ENCODE data around the gene UQCRQ.
"Not testable (repeated sequence)": the region's sequence is repeated elsewhere in the genome, so short reads cannot be mapped to it uniquely, and the experiment has no call there.

Gene UQCRQ

DNA sequence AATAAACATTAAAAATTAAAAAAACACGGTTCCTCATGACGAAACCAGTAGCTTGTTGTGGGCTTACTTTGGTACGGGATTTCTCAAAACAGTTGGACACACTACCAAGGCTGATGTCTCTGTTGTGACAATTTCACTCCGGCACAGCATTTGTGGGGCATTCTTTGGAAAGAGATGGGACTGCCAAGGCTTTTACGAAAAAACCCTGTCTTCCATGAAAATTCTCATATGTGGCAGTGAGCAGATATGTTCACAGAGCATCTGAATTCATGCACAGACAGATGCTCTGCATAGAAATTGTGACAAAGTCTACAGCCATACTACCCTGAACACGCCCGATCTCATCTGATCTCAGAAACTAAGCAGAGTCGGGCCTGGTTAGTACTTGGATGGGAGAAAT is 18.2 kb upstream of the UQCRQ start:
- H3K27ac Mint-ChIP-seq = no peak overlapping the region
- H3K4me1 Mint-ChIP-seq (ENCODE audit: low read depth) = no peaks in the 10 kb centered on the region
- H3K9me3 Mint-ChIP-seq = no peaks in the 10 kb centered on the region
- no peak for DNase-seq
- H3K36me3 Mint-ChIP-seq (ENCODE audit: low read depth) = no peaks in the 10 kb centered on the region
- no peaks in the 10 kb centered on the region for H3K27me3 Mint-ChIP-seq
- H3K4me3 Mint-ChIP-seq = no peak overlapping the region

DNA sequence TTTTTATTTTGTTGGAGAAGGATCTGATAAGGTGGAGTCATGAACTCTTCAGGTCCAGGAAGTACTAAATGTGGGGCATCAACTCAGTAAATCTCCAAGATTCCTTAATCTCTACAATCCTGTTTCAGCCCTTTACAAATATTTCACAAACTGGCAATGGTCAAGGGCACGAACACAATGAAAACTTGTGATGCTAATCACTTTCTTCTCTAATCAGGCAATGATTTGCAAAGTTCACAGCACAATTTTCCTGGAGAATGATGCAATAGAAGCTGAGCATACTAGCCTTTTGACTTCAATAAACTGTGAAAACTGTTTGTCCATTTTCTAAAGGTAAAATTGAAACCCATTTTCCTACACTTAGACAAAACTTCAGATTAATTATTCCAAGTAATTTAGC is 17.1 kb upstream of the UQCRQ start:
- Mint-ChIP-seq H3K36me3 (ENCODE audit: low read depth) (no peaks in the 10 kb centered on the region), H3K9me3 (no peaks in the 10 kb centered on the region), H3K27me3 (no peaks in the 10 kb centered on the region), H3K4me3 (no peak overlapping the region), H3K27ac (no peak overlapping the region), H3K4me1 (ENCODE audit: low read depth) (no peaks in the 10 kb centered on the region)
- no peak for DNase-seq

DNA sequence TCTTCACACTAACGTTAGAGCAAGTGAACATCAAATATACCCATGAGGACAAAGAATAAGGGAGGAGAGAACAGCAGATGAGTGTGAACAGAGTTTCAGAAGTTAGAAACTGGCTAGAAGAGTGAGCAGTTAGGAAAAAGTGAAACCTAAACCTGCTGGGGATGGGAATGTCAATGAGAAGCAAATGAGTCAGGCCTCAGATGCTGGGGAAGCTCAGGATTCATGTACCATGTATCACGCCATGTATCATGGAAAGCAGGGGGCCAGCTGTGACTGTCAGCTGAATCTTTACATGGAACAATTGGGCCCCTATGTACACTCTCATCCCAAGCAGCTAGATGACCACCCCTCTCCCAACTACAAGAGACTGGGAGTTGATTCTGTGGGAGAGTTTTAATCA is 16.4 kb upstream of the UQCRQ start:
- no peak for DNase-seq
- H3K27me3 Mint-ChIP-seq = peaks cover 3% of the 10 kb centered on the region
- no peak overlapping the region for H3K27ac Mint-ChIP-seq
- no peaks in the 10 kb centered on the region for H3K36me3 Mint-ChIP-seq (ENCODE audit: low read depth)
- no peaks in the 10 kb centered on the region for H3K9me3 Mint-ChIP-seq
- no peaks in the 10 kb centered on the region for H3K4me1 Mint-ChIP-seq (ENCODE audit: low read depth)
- H3K4me3 Mint-ChIP-seq = no peak overlapping the region

DNA sequence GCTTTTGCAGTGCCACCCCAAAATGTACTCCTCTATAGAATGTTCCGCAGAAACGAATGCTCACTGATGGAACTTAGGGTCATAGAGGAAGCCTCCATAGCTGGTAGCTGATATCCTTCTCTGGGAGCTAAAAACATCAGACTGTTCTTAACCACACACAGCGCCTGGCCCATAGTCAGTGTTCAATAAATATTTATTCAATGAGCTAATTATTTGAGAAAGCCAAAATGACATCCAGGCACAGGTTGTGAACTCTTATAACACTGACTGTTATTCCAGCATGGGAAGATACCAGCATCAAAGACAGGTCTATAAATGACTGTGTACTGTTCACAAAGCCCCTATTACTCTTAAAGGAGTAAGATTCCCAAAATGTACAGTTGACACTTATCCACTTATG is 13.1 kb upstream of the UQCRQ start:
- H3K27ac Mint-ChIP-seq = no peak overlapping the region
- DNase-seq = no peak
- H3K27me3 Mint-ChIP-seq = peaks cover 3% of the 10 kb centered on the region
- no peaks in the 10 kb centered on the region for H3K36me3 Mint-ChIP-seq (ENCODE audit: low read depth)
- no peaks in the 10 kb centered on the region for H3K4me1 Mint-ChIP-seq (ENCODE audit: low read depth)
- no peak overlapping the region for H3K4me3 Mint-ChIP-seq
- H3K9me3 Mint-ChIP-seq = no peaks in the 10 kb centered on the region

DNA sequence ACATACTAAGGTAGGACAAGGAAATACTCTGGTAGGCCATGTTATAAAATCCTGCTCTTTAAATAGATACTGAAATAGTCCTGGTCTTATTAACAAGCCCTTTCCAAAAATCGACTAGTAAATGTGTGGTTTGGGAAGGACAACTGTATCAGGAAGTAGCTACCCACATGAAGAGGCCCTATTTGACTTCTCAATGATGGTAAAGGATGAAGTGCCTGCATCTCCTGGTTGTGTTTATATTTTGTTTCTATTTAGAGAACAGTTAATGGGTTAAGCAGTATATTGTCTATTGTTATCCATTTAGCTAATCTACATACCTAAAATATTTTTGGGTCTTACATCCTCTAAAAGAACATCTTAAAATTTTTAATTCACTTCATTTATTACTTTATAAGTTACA is 12.7 kb upstream of the UQCRQ start:
- Mint-ChIP-seq H3K9me3 (no peaks in the 10 kb centered on the region), H3K4me1 (ENCODE audit: low read depth) (no peaks in the 10 kb centered on the region), H3K27ac (no peak overlapping the region), H3K36me3 (ENCODE audit: low read depth) (no peaks in the 10 kb centered on the region), H3K27me3 (peaks cover 3% of the 10 kb centered on the region), H3K4me3 (no peak overlapping the region)
- DNase-seq = no peak

DNA sequence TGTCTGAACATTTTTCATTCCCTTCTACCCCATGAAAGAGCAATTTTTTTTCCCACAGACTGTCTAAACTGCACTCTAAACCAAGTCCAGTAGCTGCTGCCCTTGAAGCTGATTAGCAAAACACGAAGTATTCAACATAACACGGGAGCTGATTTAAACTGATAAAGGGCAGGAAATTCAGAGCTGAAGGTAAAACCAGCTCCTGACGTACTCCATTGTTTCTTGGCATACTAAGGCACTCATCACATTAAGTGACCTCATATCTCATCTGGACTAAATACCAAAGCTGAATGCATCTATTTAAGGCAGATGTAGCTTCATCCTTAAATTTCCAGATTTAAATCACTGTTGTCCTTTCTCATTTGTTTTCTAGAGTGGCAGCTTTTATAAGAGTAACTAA is 12.1 kb upstream of the UQCRQ start:
- no peak for DNase-seq

DNA sequence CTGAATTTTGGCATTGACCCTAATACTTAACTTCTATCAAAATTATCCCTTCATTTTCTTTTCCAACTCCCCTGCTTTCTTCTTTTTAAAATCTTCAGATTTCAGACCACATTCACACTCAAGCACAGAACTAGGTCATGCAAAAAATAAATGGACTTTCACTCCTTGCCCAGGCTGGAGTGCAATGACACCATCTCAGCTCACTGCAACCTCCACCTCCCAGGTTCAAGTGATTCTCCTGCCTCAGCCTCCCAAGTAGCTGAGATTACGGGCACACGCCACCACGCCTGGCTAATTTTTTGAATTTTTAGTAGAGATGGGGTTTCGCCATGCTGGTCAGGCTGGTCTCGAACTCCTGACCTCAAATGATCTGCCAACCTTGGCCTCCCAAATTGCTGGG is 11.4 kb upstream of the UQCRQ start:
- H3K9me3 Mint-ChIP-seq; H3K27me3 Mint-ChIP-seq; DNase-seq; H3K4me3 Mint-ChIP-seq; H3K36me3 Mint-ChIP-seq (ENCODE audit: low read depth); H3K27ac Mint-ChIP-seq; H3K4me1 Mint-ChIP-seq (ENCODE audit: low read depth): not testable (repeated sequence)

More for the DNA sequence above, 12.1 kb upstream of the UQCRQ start:
- Mint-ChIP-seq H3K4me3 (no peak overlapping the region), H3K27ac (no peak overlapping the region), H3K36me3 (ENCODE audit: low read depth) (no peaks in the 10 kb centered on the region), H3K27me3 (peaks cover 3% of the 10 kb centered on the region), H3K9me3 (no peaks in the 10 kb centered on the region), H3K4me1 (ENCODE audit: low read depth) (no peaks in the 10 kb centered on the region)

DNA sequence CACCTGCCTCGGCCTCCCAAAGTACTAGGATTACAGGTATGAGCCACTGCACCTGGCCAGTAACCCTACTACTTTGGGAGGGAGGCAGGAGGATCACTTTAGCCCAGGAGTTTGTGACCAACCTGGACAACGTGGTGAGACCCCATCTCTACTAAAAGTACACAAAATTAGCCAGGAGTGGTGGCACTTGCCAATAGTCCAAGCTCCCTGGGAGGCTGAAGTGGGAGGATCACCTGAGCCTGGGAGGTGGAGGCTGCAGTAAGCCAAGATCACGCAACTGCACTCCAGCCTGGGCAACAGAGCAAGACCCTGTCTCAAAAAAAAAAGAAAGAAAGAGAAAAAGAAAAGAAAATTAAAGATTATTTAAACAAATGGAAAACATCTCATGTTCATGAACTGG is 10.4 kb upstream of the UQCRQ start:
- Mint-ChIP-seq H3K4me1 (ENCODE audit: low read depth) (peaks cover 2% of the 10 kb centered on the region), H3K36me3 (ENCODE audit: low read depth) (no peaks in the 10 kb centered on the region), H3K27ac (no peak overlapping the region), H3K9me3 (no peaks in the 10 kb centered on the region), H3K27me3 (peaks cover 3% of the 10 kb centered on the region), H3K4me3 (no peak overlapping the region)
- DNase-seq = no peak

DNA sequence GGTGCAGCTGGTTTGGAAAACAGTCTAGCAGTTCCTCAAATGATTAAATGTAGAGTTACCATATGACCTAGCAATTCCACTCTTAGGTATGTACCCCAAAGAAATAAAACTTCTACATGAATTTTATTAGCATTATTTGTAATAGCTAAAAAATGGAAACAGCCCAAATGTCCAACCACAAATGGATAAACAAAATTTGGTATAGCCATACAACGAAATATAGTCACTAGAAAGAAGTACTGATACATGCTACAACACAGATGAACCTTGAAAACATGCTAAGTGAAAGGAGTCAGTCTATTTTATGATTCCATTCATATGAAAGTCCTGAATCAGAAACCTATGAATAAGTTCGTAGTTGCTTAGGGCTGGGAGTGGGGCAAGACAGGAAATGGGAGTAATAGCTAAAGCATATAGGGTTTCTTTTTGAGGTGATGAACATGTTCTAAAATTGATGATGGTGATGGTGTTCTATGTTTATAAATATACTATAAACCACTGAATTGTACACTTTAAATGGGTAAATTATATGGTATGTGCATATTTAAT is 6.5 kb upstream of the UQCRQ start:
- Mint-ChIP-seq H3K9me3 (no peaks in the 10 kb centered on the region), H3K36me3 (ENCODE audit: low read depth) (no peaks in the 10 kb centered on the region), H3K4me1 (ENCODE audit: low read depth) (peaks cover 2% of the 10 kb centered on the region), H3K27ac (no peak overlapping the region), H3K4me3 (no peak overlapping the region), H3K27me3 (peaks cover under 1% of the 10 kb centered on the region)
- no peak for DNase-seq

DNA sequence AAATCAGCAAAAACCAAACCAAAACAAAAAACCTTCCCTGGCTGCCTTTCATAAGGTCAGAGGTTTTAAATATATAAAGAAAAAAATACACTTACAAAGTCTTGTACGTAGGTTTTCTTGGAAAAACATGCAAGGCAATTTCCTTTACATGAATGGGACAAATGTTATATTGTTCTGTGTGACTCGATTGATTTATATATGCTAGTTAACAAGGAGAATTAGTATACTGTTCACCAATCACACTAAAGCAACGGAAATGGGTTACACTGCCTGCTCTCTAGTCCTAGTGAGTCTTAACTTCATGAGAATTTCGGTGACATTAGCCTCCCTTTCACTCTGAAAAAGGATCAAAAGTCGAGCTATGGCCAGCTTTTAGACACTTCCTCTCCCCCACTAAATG is 5.7 kb upstream of the UQCRQ start:
- Mint-ChIP-seq H3K4me3 (no peak overlapping the region), H3K4me1 (ENCODE audit: low read depth) (peaks cover 8% of the 10 kb centered on the region)

DNA sequence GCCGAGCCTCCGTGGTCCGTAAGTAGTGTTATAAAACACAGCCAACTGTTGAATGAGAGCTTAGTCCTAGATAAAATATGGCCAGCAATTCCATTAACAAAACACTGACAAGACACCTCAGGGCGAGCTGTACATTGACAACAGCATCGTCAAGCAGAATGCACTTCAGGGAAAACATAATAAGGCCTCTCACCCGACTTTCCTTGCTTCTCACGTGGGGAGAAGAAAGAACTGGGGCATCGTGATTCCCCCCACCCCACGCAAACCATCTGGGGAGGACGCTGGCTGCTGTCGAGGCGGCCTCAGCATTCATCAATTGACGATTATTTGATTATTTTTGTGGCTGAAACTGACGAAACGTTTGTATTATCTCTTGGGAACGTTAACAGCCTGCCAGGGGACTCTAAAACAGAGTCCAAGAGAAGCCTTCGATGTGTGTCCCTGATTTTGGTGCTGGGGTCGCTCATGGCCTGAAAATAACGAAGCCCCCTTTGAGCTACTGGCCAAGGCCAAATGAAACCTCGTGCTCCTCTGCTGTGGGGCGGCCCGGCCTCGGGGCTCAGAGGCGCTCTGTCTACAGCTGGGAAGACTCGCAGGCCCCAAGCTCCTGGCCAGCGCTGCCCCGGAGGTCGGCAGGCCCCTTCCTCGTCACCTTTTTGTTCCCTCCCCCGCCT is 637 bp upstream of the UQCRQ start:
- Mint-ChIP-seq H3K4me3 (peak overlapping the region; percentile 100), H3K4me1 (ENCODE audit: low read depth) (peaks cover 32% of the 10 kb centered on the region)

More for the DNA sequence above, 5.7 kb upstream of the UQCRQ start:
- H3K27ac Mint-ChIP-seq = no peak overlapping the region
- no peaks in the 10 kb centered on the region for H3K27me3 Mint-ChIP-seq
- H3K36me3 Mint-ChIP-seq (ENCODE audit: low read depth) = no peaks in the 10 kb centered on the region
- no peak for DNase-seq
- no peaks in the 10 kb centered on the region for H3K9me3 Mint-ChIP-seq

DNA sequence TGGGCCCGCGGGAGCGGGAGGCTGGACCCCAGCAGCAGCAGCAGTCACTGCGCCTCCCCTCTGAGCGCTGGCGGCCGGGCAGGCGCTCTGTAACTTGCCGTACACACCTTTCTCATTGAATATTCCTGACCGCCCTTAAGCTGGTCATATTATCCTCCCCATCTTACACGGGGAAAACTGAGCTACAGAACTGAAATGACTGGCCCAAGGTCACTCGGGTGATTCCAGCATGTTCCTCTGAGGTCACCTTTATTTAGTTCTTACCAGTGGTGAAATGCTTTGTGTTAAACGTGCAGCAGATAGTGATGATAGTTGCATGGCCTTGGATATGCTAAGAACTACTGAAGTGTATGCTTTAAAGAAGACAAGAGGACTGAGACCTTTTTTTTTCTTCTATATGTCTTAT is 607 bp downstream of the UQCRQ start:
- Mint-ChIP-seq H3K27me3 (no peaks in the 10 kb centered on the region), H3K36me3 (ENCODE audit: low read depth) (peaks cover 55% of the 10 kb centered on the region), H3K4me1 (ENCODE audit: low read depth) (peaks cover 35% of the 10 kb centered on the region), H3K4me3 (peak overlapping the region; percentile 100), H3K27ac (peak overlapping the region; percentile 100), H3K9me3 (no peaks in the 10 kb centered on the region)
- no peak for DNase-seq

More for the DNA sequence above, 637 bp upstream of the UQCRQ start:
- peak overlapping the region; percentile 100 for H3K27ac Mint-ChIP-seq
- peaks cover 43% of the 10 kb centered on the region for H3K36me3 Mint-ChIP-seq (ENCODE audit: low read depth)
- H3K27me3 Mint-ChIP-seq = no peaks in the 10 kb centered on the region
- H3K9me3 Mint-ChIP-seq = no peaks in the 10 kb centered on the region
- DNase-seq = no peak

DNA sequence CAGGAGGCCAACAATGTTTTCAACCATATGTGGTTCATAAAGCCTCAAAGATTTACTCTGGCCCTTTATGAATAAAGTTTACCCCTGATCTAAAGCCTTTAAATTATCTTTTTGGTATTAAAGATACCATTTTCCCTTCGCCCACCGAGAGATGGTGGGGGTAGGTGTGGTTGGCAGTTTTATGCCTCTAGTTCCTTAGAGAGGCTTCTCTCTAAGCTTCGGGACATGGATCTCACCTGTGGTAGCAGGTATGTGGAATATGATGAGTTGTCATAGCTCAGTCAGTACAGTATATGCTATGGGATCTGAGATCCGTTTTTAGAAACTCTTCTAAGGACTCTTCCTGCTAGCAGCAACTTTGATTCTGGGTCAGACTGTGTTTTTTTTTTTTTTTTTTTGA is 2.3 kb downstream of the UQCRQ start:
- Mint-ChIP-seq H3K9me3 (no peaks in the 10 kb centered on the region), H3K36me3 (ENCODE audit: low read depth) (peaks cover 72% of the 10 kb centered on the region), H3K27me3 (no peaks in the 10 kb centered on the region), H3K4me1 (ENCODE audit: low read depth) (peaks cover 35% of the 10 kb centered on the region), H3K4me3 (peak overlapping the region; percentile 100), H3K27ac (peak overlapping the region; percentile 100)
- no peak for DNase-seq

DNA sequence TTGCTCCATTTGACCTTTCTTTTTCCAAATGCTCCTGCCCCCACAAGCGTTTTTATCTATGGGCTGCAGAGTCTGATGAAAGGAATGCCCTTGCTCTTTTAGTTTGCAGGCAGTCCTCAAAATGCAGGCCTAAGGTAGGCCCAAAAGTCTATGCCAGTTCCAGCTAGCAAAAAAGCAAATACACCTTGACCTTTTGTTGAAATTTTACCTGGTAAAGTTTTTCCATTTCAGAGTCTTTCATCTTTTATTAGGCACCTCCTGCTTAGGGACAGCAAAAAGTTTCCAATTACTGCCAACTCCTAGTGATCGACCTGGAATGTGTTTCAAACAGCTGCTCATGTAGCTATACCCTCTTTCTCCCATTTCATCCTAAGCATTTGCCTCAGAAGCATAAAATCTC is 4.4 kb downstream of the UQCRQ start:
- no peaks in the 10 kb centered on the region for H3K9me3 Mint-ChIP-seq
- H3K27me3 Mint-ChIP-seq = no peaks in the 10 kb centered on the region
- H3K4me3 Mint-ChIP-seq = no peak overlapping the region
- peaks cover 86% of the 10 kb centered on the region for H3K36me3 Mint-ChIP-seq (ENCODE audit: low read depth)
- H3K27ac Mint-ChIP-seq = peak overlapping the region; percentile 75
- no peak for DNase-seq
- H3K4me1 Mint-ChIP-seq (ENCODE audit: low read depth) = peaks cover 28% of the 10 kb centered on the region

DNA sequence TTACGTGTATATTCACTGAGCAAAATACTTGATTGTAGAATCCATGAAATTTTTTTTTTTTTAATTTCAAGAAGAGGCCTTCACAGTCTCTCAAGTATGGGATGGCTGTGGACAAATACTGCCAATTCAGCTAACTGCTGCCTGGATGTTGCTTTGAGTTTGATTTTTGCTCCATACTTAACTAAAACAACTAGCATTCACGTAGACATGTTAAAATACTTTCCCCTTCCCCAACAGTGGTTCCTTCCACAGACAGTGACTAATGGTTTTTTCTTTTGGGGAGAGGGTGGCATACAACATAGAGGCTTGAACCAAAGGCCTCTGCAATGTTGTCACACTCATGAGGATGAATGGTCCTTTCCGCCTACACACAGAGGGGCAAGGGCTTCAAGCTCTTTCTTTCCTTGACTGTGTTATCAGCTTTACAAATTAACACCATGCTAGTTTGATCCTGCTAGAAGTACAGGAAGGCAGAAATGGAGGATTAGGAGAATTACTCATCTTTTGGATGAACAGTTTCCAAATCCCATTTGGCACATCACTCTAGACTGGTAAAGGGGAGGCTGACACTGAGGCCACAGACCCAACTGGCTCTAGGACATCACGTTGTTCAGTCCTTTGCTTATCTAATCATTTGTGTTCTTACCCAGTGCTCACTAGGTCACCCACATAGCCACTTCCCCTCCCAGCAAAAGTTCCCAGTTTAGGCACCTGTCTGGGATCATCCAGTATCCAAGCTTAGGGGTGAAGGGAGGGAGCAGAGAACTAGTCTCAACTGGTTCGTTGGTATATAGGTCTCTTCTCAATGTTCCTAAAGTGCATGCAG is 5.2 kb downstream of the UQCRQ start:
- Mint-ChIP-seq H3K27ac (peak overlapping the region; percentile 75), H3K4me3 (no peak overlapping the region), H3K27me3 (no peaks in the 10 kb centered on the region), H3K4me1 (ENCODE audit: low read depth) (peaks cover 21% of the 10 kb centered on the region), H3K36me3 (ENCODE audit: low read depth) (peaks cover 87% of the 10 kb centered on the region), H3K9me3 (no peaks in the 10 kb centered on the region)
- DNase-seq = no peak

Data from activated T-cell treated with anti-CD3 and anti-CD28 coated beads, Interleukin-2, amount 50 U/mL, for 24 hours (primary cell).